ENCODE data around the gene PHTF2. TPM values are rescaled to one million over a fixed set of nuclear protein-coding genes. Genes with fewer than 3 reads are reported as not detected.

Gene PHTF2
- total and polyA plus RNA-seq, 12 donors, result 12.8 to 29.1 (median 25.1) TPM

DNA sequence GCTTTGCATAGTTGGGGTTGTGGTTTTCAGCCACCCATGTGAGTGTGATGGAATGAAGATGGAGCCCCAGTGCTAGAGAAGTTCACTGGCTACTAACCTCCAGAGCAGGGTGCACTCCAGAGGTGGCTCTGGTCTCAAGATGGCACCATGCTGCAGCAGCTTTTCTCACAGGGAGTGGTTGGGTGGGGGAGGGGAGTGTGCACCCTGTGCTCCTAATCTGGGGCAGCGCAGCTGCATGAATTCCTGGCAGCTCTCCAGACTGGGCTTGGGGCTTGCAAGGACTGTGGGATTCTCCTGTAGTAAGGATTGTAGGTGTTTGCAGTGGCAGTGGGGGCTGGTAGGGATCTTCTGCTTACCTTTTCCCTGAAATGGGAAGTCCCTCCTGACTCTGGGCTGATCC lies 23.7 kb downstream of the PHTF2 start:
- DNase-seq (no peak), ATAC-seq (no peak)
- peaks cover 0 to 20% (median 7%) of the 10 kb centered on the region in 9 donors for H3K4me1 ChIP-seq
- WGBS, 2 donors, result 0 to 42% methylated on average over 1 of the region's 1 CpG
- no peaks in the 10 kb centered on the region for H3K27me3 ChIP-seq
- peaks cover 0 to 82% (median 33%) of the 10 kb centered on the region in 11 donors for H3K9me3 ChIP-seq
- intact Hi-C loops (cut with DNase I), result no loop called here
- TF ChIP-seq, protein P1, sequence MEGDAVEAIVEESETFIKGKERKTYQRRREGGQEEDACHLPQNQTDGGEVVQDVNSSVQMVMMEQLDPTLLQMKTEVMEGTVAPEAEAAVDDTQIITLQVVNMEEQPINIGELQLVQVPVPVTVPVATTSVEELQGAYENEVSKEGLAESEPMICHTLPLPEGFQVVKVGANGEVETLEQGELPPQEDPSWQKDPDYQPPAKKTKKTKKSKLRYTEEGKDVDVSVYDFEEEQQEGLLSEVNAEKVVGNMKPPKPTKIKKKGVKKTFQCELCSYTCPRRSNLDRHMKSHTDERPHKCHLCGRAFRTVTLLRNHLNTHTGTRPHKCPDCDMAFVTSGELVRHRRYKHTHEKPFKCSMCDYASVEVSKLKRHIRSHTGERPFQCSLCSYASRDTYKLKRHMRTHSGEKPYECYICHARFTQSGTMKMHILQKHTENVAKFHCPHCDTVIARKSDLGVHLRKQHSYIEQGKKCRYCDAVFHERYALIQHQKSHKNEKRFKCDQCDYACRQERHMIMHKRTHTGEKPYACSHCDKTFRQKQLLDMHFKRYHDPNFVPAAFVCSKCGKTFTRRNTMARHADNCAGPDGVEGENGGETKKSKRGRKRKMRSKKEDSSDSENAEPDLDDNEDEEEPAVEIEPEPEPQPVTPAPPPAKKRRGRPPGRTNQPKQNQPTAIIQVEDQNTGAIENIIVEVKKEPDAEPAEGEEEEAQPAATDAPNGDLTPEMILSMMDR (IDR thresholded peaks at IDR 0.05), result no peak
- no peak overlapping the region for H3K27ac ChIP-seq
- no peak overlapping the region for H3K4me3 ChIP-seq
- H3K36me3 ChIP-seq, result peaks cover 0 to 18% (median 0%) of the 10 kb centered on the region in 9 donors

DNA sequence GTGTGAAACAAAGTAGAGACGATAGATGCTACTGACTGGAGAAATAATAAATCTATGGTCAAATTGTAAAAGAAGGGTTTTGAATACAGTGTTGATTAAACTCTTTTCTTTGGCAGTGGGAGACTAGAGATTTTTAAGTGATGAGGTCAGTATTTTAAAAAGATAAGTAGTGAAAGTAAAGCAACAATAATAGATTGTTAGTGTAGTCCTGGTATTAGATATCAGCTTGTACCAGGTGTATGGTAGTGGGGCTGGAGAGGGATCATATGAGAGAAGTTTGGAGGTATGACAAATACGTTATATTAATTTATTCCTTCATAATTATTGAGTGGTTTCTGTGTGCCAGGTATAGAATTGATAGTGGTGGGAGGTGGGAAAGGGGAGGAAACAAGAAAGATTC lies 25.2 kb downstream of the PHTF2 start:
- Histone ChIP-seq H3K36me3 (peaks cover 0 to 15% (median 0%) of the 10 kb centered on the region in 9 donors), H3K9me3 (peaks cover 0 to 67% (median 27%) of the 10 kb centered on the region in 11 donors), H3K4me3 (no peak overlapping the region), H3K4me1 (peaks cover 0 to 20% (median 7%) of the 10 kb centered on the region in 9 donors), H3K27me3 (no peaks in the 10 kb centered on the region), H3K27ac (peak overlapping the region in 2 of 10 donors; percentile 18 to 24)
- 60 to 67% methylated on average over 2 of the region's 2 CpGs for WGBS, 2 donors
- intact Hi-C loops (cut with DNase I), result no loop called here
- TF ChIP-seq, protein P1 (IDR thresholded peaks at IDR 0.05), result no peak
- ATAC-seq (no peak), DNase-seq (no peak)

DNA sequence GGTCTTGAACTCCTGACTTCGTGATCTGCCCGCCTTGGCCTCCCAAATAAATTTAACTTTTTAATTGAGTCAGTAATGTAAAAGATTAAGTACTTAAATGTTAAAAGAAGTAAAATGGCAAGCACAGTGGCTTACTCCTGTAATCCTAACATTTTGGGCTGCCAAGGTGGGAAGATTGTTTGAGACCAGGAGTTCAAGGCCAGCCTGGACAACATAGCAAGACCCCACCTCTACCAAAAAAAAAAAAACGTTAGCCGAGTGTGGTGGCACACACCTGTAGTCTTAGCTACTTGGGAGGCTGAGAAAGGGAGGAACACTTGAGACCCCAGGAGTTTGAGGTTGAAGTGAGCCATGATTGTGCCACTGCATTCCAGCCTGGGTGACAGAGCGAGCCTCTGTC lies 26.1 kb downstream of the PHTF2 start:
- 95 to 98% methylated on average over 5 of the region's 5 CpGs for WGBS, 2 donors

DNA sequence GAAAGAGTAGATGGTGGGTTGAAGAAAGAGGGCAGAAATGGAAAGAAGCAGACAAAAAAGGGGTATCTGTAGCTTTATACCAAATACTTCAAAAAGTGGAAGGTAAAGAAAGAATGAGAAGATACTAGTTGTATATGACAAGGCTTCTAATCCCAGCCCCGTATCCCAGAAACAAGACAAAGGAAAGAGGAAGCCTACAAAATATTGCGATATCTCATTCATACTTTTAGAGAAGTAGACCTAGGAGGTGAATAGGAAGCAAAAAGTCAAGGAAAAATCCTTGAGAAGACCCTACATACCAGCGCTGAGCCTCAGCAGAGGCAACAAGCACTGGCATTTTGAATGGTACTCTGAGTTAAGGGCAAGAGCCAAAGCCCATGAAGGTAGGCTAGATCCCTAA lies 26.6 kb downstream of the PHTF2 start:
- WGBS, 2 donors, result 94 to 96% methylated on average over 3 of the region's 3 CpGs
- H3K27ac ChIP-seq, result no peak overlapping the region

More for the DNA sequence above, 26.1 kb downstream of the PHTF2 start:
- TF ChIP-seq, protein P1 (IDR thresholded peaks at IDR 0.05), result no peak
- intact Hi-C loops (cut with DNase I), result no loop called here
- H3K4me1 ChIP-seq, result peaks cover 0 to 20% (median 7%) of the 10 kb centered on the region in 9 donors
- peaks cover 0 to 60% (median 19%) of the 10 kb centered on the region in 11 donors for H3K9me3 ChIP-seq
- H3K27me3 ChIP-seq, result no peaks in the 10 kb centered on the region
- no peak overlapping the region for H3K4me3 ChIP-seq
- peaks cover 0 to 13% (median 0%) of the 10 kb centered on the region in 9 donors for H3K36me3 ChIP-seq
- H3K27ac ChIP-seq, result peak overlapping the region in 1 of 10 donors; percentile 18
- ATAC-seq (no peak), DNase-seq (no peak)

More for the DNA sequence above, 26.6 kb downstream of the PHTF2 start:
- peaks cover 0 to 55% (median 18%) of the 10 kb centered on the region in 11 donors for H3K9me3 ChIP-seq
- H3K4me1 ChIP-seq, result peaks cover 0 to 20% (median 7%) of the 10 kb centered on the region in 9 donors
- no peaks in the 10 kb centered on the region for H3K27me3 ChIP-seq
- ATAC-seq (no peak), DNase-seq (no peak)
- H3K4me3 ChIP-seq, result no peak overlapping the region
- TF ChIP-seq, protein P1 (IDR thresholded peaks at IDR 0.05), result no peak
- H3K36me3 ChIP-seq, result peaks cover 0 to 8% (median 0%) of the 10 kb centered on the region in 9 donors
- intact Hi-C loops (cut with DNase I), result no loop called here
